GM12864 (cell line): ENCODE data around the gene EIF4E.
"Not testable (repeated sequence)": the region's sequence is repeated elsewhere in the genome, so short reads cannot be mapped to it uniquely, and the experiment has no call there.

Experiments
- DNase-seq: peaks from one replicate; pipeline ENCODE4 v3.0.0-alpha.2; 2011; ENCODE audit warnings: low read depth
- H3K4me3 ChIP-seq: 2 replicates; pipeline ENCODE4 v1.5.1; 2011; ENCODE audit warnings: mild to moderate bottlenecking, low read depth, low read length, control low read depth
- TF ChIP-seq, protein P1 (sequence below): IDR thresholded peaks from 2 replicates; pipeline ENCODE4 v1.5.1; 2011; ENCODE audit warnings: low read depth, mild to moderate bottlenecking, moderate library complexity, low read length, control low read depth, inconsistent platforms; ENCODE audit errors: missing control alignments

The EIF4E gene

DNA sequence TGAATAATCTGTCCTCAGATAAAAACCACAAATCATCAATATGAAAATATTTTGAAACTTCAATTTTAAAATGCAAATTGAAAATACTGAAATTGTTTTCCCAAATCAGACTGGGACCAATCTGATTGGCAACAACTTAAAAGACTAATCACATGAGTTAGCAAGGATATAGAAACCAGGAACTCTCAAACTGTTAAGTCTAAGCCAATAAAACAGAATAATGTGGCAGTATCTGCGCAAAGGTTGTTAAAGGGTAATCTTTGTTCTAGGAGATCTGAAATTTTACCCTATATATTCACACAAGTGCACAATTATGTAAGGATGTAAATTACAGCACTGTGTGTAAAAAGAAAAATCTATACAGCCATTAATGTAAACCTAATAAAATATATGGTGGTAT, 29.7 kb downstream of the EIF4E start:
- H3K4me3 ChIP-seq: no peak overlapping the region
- DNase-seq: no peak
- TF ChIP-seq, protein P1, sequence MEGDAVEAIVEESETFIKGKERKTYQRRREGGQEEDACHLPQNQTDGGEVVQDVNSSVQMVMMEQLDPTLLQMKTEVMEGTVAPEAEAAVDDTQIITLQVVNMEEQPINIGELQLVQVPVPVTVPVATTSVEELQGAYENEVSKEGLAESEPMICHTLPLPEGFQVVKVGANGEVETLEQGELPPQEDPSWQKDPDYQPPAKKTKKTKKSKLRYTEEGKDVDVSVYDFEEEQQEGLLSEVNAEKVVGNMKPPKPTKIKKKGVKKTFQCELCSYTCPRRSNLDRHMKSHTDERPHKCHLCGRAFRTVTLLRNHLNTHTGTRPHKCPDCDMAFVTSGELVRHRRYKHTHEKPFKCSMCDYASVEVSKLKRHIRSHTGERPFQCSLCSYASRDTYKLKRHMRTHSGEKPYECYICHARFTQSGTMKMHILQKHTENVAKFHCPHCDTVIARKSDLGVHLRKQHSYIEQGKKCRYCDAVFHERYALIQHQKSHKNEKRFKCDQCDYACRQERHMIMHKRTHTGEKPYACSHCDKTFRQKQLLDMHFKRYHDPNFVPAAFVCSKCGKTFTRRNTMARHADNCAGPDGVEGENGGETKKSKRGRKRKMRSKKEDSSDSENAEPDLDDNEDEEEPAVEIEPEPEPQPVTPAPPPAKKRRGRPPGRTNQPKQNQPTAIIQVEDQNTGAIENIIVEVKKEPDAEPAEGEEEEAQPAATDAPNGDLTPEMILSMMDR: no peak

- no peak for DNase-seq
- H3K4me3 ChIP-seq: no peak overlapping the region
- TF ChIP-seq, protein P1: no peak
Observed at GRCh38 chr4:98891478-98892337, 37.2 kb downstream of the EIF4E start.

- no peak for DNase-seq
- no peak overlapping the region for H3K4me3 ChIP-seq
- TF ChIP-seq, protein P1: no peak
Observed at GRCh38 chr4:98890702-98891455, 38.1 kb downstream of the EIF4E start.

GRCh38 chr4:98887145-98887544, 41.8 kb downstream of the EIF4E start:
- no peak overlapping the region for H3K4me3 ChIP-seq
- DNase-seq: no peak
- TF ChIP-seq, protein P1: no peak

GRCh38 chr4:98886382-98886781, 42.6 kb downstream of the EIF4E start:
- not testable (repeated sequence) for DNase-seq

GRCh38 chr4:98880884-98881283, 48.0 kb downstream of the EIF4E start:
- not testable (repeated sequence) for DNase-seq, H3K4me3 ChIP-seq

More at GRCh38 chr4:98886382-98886781, 42.6 kb downstream of the EIF4E start:
- not testable (repeated sequence) for H3K4me3 ChIP-seq

DNA sequence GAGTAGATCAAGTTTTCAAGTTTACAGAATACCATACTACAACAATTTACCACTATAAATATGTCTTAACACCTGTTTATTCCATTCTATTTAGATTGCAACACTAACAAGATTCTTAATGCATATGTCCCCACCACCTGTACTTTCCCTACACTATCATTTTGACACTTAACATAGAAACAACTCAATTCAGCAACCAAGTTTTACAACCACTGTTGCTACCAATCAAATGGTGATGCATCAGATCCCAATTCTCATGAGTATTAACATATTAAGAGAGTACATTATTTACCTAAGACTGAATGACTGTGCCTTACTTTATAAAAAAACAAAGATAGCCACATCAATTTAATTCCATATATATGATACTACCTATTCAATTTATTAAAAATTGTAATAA, 49.4 kb downstream of the EIF4E start:
- TF ChIP-seq, protein P1: no peak
- H3K4me3 ChIP-seq: no peak overlapping the region
- no peak for DNase-seq
